MCF 10A (cell line): ENCODE results near the gene KCNMB2. TPM values are rescaled to one million over a fixed set of nuclear protein-coding genes. Genes with fewer than 3 reads are reported as not detected.

ENCODE experiments used
- BruUV-seq: library from RNA; stranded (reverse); fragments of 400-500 nt; replicated peaks from 2 replicates; lab custom pipeline; 2021; lab: Mats Ljungman, UMichigan
- CTCF ChIA-PET: fragments of 300-600 bp; sonication (Branson Sonifier 250); formaldehyde crosslinking; extraction: SDS; loops from one replicate; lab custom pipeline; 2021; ENCODE audit warnings: antibody characterized with exemption, inconsistent platforms; lab: Yijun Ruan, JAX
- POLR2A ChIA-PET: fragments of 300-600, 350-650 bp; sonication (Branson Sonifier 250); formaldehyde crosslinking; extraction: SDS; loops from one replicate; lab custom pipeline; 2020; ENCODE audit warnings: antibody characterized with exemption, inconsistent platforms; lab: Yijun Ruan, JAX
- DNase-seq: peaks from one replicate; pipeline ENCODE4 v3.0.0-alpha.2; 2018; ENCODE audit not compliant: unreplicated experiment
- H3K27ac Mint-ChIP-seq: one replicate; pipeline ENCODE4 v1.8.0; 2022; ENCODE audit warnings: mild to moderate bottlenecking, low read depth, mixed read lengths; ENCODE audit not compliant: unreplicated experiment
- H3K27me3 Mint-ChIP-seq: one replicate; pipeline ENCODE4 v1.8.0; 2022; ENCODE audit warnings: mixed read lengths; ENCODE audit not compliant: insufficient read depth, unreplicated experiment
- H3K36me3 Mint-ChIP-seq: one replicate; pipeline ENCODE4 v1.8.0; 2022; ENCODE audit warnings: mild to moderate bottlenecking, moderate library complexity, mixed read lengths; ENCODE audit not compliant: insufficient read depth, unreplicated experiment
- H3K4me1 Mint-ChIP-seq: one replicate; pipeline ENCODE4 v1.8.0; 2022; ENCODE audit warnings: mixed read lengths; ENCODE audit not compliant: insufficient read depth, unreplicated experiment
- H3K4me3 Mint-ChIP-seq: one replicate; pipeline ENCODE4 v1.8.0; 2022; ENCODE audit warnings: mild to moderate bottlenecking, moderate library complexity, mixed read lengths; ENCODE audit not compliant: unreplicated experiment
- H3K9me3 Mint-ChIP-seq: one replicate; pipeline ENCODE4 v1.8.0; 2022; ENCODE audit warnings: mixed read lengths; ENCODE audit not compliant: unreplicated experiment
- CTCF ChIP-seq: fragments of 200-600 bp; IDR thresholded peaks from one replicate; pipeline ENCODE4 v1.8.0; 2022; ENCODE audit warnings: antibody characterized with exemption, mild to moderate bottlenecking; ENCODE audit not compliant: unreplicated experiment
- intact Hi-C: fragments of 100-400 bp; cut with micrococcal nuclease; formaldehyde crosslinking; loops from 2 replicates; pipeline ENCODE4 v1.14.1; 2022
- total RNA-seq: library from RNA; stranded (reverse); gene quantifications from 2 replicates; pipeline ENCODE4 v1.2.3, GENCODE V29; 2022

Gene KCNMB2
- total RNA-seq, 1 experiment from 2014 or later, result not detected

- POLR2A ChIA-PET, result no interaction called here
- DNase-seq, result no peak
- Mint-ChIP-seq H3K4me1 (no peaks in the 10 kb centered on the region), H3K27me3 (no peaks in the 10 kb centered on the region), H3K9me3 (no peaks in the 10 kb centered on the region), H3K36me3 (no peaks in the 10 kb centered on the region), H3K4me3 (no peak overlapping the region), H3K27ac (no peak overlapping the region)
- intact Hi-C loops, result no loop called here
- CTCF ChIA-PET, result no interaction called here
- TF ChIP-seq CTCF, result no peak
- BruUV-seq, result no TSS peak
Observed at GRCh38 chr3:178841011-178841410, 304.8 kb downstream of the KCNMB2 start.

- no peak overlapping the region for H3K27ac Mint-ChIP-seq
- CTCF ChIA-PET, result interaction anchor here (1.1 kb wide), 1 partner anchor 8 kb away, joined by 4 read pairs; no protein-coding TSS in a partner anchor
- no peaks in the 10 kb centered on the region for H3K36me3 Mint-ChIP-seq
- no peak for TF ChIP-seq CTCF
- POLR2A ChIA-PET, result no interaction called here
- intact Hi-C loops, result no loop called here
- no peaks in the 10 kb centered on the region for H3K27me3 Mint-ChIP-seq
- no TSS peak for BruUV-seq
- H3K4me3 Mint-ChIP-seq, result no peak overlapping the region
- DNase-seq, result no peak
- no peaks in the 10 kb centered on the region for H3K4me1 Mint-ChIP-seq
- H3K9me3 Mint-ChIP-seq, result no peaks in the 10 kb centered on the region
Observed at GRCh38 chr3:178844916-178845315, 308.7 kb downstream of the KCNMB2 start.

GRCh38 chr3:178845420-178846118, 309.3 kb downstream of the KCNMB2 start:
- Mint-ChIP-seq H3K9me3 (no peaks in the 10 kb centered on the region), H3K4me1 (no peaks in the 10 kb centered on the region), H3K4me3 (no peak overlapping the region), H3K27ac (no peak overlapping the region), H3K36me3 (no peaks in the 10 kb centered on the region), H3K27me3 (no peaks in the 10 kb centered on the region)
- no peak for TF ChIP-seq CTCF
- no peak for DNase-seq
- ChIA-PET CTCF (interaction anchor here (1.1 kb wide), 1 partner anchor 7 kb away, joined by 4 read pairs; no protein-coding TSS in a partner anchor), POLR2A (no interaction called here)
- BruUV-seq, result no TSS peak
- intact Hi-C loops, result no loop called here

GRCh38 chr3:178847190-178847589, 311.0 kb downstream of the KCNMB2 start:
- CTCF ChIA-PET, result no interaction called here
- H3K36me3 Mint-ChIP-seq, result no peaks in the 10 kb centered on the region
- no peaks in the 10 kb centered on the region for H3K27me3 Mint-ChIP-seq
- H3K4me3 Mint-ChIP-seq, result no peak overlapping the region
- H3K9me3 Mint-ChIP-seq, result no peaks in the 10 kb centered on the region
- no peak overlapping the region for H3K27ac Mint-ChIP-seq
- intact Hi-C loops, result no loop called here
- no peak for DNase-seq
- POLR2A ChIA-PET, result interaction anchor here (0.5 to 0.7 kb wide), 2 partner anchors 97 to 212 kb away, joined by 4 read pairs; no protein-coding TSS in a partner anchor
- no TSS peak for BruUV-seq
- no peaks in the 10 kb centered on the region for H3K4me1 Mint-ChIP-seq
- TF ChIP-seq CTCF, result no peak
